Measurements from ENCODE around the gene MT1B. TPM values are rescaled to one million over a fixed set of nuclear protein-coding genes. Genes with fewer than 3 reads are reported as not detected.
A peak's percentile ranks its signal among the peaks of the same experiment; 100 is the strongest.
"Not testable (repeated sequence)": the region's sequence is repeated elsewhere in the genome, so short reads cannot be mapped to it uniquely, and the experiment has no call there.

MT1B gene
- total RNA-seq, 1 experiment from 2014 or later: not detected

DNA sequence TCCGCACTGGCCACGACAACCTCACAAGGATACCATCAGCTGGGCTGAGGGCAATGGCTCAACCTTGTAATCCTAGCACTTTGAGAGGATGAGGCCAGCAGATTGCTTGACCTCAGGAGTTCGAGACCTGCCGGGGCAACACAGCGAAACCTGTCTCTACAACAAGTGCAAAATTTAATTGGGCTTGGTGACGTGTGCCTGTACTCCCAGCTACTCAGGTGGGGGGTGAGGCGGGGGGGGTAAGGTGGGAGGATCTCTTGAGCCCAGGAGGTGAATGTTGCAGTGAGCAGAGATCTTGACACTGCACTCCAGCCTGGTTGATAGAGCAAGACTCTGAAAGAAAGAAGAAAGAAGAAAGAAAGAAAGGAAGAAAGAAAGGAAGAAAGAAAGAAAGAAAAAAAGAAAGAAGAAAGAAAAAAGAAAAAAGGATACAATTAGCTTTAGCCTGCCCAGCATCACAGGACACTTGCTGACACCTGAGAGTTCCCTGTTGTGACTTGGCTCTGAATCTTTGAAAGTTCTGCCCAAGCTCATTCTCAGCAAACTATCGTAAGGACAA is 31.3 kb upstream of the MT1B start:
- DNase-seq (ENCODE audit: low read depth): no peak

DNA sequence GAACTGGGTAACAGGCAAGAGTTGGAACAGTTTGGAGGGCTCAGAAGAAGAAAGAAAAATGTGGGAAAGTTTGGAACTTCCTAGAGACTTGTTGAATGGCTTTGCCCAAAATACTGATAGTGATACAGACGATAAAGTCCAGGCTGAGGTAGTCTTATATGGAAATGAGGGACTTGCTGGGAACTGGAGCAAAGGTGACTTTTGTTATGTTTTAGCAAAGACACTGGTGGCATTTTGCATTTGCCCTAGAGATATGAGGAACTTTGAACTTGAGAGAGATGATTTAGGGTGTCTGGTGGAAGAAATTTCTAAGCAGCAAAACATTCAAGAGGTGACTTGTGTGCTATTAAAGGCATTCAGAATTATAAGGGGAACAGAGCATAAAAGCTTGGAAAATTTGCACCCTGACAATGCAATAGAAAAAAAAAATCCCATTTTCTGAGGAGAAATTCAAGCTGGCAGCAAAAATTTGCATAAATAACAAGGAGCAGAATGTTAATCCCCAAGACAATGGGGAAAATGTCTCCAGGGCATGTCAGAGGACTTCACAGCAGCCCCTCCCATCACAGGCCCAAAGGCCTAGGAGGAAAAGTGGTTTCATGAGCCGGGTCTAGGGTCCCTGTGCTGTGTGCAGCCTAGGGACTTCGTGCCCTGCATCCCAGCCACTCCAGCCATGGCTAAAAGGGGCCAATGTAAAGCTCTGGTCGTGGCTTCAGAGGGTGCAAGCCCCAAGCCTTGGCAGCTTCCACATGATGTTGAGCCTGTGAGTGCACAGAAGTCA is 29.8 kb upstream of the MT1B start:
- DNase-seq (ENCODE audit: low read depth): not testable (repeated sequence)

DNA sequence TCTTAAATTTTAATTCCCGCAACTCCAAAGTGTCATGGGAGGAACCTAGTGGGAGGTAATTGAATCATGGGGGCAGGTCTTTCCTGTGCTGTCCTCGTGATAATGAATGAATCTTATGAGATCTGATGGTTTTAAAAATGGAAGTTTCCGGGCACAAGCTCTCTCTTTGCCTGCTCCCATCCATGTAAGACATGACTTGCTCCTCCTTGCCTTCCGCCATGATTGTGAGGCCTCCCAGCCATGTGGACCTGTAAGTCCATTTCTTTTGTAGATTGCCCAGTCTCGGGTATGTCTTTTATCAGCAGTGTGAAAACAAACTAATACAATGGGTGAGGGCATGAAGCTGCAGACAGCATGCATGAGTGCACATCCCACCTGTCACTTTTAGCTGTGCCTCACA is 28.5 kb upstream of the MT1B start:
- not testable (repeated sequence) for DNase-seq (ENCODE audit: low read depth)

DNA sequence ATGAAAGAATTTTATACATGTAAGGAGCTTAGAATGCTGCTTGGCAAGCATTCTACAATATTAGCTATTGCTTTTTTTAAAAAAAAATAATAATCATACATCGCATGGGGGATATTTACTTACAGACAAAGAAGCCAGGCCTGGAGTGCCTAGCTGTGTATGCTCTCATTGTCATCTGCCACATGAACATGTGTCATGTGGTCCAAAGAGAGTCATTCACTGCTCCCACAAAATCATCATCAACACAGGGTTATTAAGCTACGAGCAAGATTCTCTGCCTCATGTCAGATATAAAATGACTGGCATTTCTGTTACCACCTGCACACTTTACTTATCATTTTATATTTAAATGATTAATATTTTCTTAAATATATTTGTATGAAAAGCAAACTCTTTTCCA is 28.0 kb upstream of the MT1B start:
- DNase-seq (ENCODE audit: low read depth): no peak

DNA sequence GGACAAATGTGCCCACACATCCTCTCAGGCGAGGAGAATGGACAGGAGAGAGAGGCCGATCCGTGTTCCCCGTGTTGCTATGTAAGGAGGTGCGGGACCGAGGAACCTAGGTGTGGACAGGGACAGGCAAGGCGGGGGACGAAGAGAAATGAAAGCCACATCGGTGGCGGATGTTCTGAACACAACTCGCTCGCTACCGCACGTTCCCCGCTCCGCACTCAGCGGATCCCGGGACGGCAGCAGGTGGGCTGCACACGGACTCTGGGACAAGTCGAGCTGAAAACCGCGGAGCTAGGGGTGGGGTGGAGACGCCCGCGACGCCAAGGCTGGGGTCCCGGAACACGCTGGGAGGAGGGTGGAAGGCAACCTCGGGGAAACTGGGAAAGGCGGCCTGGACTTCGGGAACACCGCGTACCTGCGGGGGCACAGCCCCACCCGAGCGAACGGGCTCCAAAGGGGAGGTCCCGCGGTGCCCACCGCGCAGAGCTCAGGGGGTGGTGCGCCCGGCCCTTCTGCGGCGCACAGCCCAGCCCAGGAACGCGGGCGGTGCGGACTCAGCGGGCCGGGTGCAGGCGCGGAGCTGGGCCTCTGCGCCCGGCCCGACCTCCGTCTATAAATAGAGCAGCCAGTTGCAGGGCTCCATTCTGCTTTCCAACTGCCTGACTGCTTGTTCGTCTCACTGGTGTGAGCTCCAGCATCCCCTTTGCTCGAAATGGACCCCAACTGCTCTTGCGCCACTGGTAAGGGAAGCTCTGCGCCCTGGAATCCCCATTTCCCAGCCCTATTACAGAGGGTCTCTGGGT is 26.3 kb upstream of the MT1B start, which contains the start of gene MT1E:
MT1E (plus strand) TSS at position 642 of the 803 bp plus-strand sequence; CDS start at position 713, 71 bp downstream.
- peak; percentile 81 for DNase-seq (ENCODE audit: low read depth)

DNA sequence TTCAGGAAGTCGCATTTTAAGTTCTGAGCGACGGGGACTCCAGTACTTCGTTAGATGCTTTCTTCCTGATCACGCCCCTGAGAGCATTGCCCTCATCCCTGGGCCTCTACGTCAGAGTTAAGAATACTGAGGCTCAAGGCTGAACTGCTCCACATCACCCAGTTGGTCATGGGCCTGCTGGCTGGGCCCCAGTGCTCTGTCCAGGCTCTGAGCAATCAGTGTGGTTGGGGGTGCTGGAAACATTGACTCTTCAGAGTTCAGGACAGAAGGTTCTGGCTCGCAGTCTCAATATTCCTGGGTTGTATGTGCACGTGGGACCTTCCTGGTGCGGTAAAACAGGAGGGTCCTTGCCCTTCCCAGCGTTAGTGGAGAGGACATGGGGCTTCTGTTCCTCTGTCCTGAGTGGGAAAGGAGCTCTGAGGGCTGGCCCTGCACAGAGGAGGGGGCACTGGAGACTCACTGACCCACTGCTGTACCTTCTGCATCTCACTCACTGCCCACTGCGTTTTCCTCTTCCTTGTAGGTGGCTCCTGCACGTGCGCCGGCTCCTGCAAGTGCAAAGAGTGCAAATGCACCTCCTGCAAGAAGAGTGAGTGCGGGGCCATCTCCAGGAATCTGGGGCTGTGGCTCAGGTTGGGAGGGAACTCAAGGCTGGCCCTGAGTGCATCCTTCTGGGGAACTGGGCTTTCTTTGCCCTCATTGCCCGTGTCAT is 25.6 kb upstream of the MT1B start:
- DNase-seq (ENCODE audit: low read depth): peak; percentile 32

DNA sequence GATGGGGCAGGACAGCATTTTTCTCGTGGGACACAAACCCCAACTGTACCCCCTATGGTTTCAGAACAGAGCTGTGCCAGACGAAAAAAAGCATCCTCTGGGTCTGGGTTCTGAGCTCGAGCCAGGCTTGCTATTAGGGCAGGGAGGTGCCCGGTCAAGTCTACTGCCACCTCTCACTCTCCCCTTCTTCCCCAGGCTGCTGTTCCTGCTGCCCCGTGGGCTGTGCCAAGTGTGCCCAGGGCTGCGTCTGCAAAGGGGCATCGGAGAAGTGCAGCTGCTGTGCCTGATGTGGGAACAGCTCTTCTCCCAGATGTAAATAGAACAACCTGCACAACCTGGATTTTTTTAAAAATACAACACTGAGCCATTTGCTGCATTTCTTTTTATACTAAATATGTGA is 25.0 kb upstream of the MT1B start:
- DNase-seq (ENCODE audit: low read depth): no peak

DNA sequence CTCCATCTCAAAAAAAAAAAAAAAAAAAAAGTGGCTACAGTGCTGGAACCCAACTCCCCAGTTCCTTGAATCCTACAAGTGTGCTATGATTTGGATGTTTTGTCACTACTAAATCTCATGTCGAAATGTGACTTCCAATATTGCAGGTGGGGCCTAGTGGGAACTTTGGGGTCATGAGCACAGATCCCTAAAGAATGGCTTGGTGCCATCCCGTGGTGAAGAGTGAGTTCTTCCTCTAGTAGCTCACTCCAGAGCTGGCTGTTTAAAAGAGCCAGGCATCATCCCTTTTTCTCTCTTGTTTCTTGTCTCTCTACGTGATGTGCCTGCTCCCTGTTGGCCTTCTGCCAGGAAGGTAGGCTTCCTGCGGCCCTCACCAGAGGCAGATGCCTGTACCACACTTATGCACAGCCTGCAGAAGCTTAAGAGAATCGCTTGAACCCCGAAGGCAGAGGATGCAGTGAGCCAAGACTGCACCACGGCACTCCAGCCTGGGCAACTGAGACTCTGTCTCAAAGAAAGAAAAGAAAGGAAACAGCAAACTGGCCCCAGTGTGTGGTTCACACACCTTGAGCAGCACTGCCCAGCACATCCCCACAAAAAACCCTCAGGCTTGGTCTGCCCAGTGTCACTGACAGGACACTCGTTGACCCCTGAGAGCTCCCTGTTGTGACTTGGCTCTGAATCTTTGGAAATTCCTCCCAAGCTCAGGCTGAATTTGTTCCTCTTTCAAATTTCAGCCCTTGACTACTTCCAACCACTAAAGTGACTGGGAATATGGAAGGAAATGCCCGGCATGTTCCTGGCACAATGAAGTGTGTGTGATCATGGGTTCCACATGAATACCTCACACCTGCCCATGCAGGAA is 23.0 kb upstream of the MT1B start:
- no peak for DNase-seq (ENCODE audit: low read depth)

DNA sequence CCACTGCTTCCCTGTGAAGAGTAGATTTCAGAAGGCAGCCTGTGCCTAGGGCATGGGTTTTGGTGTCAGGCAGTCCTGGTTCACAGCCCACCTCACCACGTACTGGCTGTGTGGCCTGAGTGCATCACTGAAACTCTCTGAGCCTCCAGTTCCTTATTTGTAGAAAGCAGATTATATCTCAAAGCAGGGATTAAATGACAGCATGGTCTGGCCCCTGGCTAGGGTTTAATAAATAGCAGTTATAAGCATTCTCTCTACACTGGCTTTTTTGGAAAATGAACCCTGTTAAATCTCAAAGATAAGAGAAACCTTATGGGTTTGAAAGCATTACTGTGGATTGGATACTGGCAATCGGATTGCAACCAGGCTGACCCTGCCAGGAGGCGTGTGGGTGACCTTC is 22.2 kb upstream of the MT1B start:
- DNase-seq (ENCODE audit: low read depth): no peak

DNA sequence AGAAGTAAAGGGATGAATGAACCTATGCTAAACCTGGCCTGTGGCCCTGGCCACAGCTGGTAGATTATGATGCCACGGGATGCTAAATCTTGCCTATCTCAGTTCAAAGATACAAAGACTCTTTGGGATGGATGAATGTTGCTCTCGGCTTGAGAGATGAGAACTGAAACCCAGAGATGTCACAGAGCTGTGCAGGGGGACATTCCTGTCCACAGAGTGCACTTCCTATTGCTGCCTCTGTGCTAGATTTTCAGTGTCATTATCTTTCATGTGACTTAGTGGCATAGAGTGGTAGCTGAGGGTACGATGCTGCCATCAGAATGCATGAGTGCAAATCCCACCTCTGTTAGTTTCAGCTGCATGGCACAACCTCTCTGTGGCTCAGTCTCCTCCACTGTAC is 21.6 kb upstream of the MT1B start:
- DNase-seq (ENCODE audit: low read depth): no peak

DNA sequence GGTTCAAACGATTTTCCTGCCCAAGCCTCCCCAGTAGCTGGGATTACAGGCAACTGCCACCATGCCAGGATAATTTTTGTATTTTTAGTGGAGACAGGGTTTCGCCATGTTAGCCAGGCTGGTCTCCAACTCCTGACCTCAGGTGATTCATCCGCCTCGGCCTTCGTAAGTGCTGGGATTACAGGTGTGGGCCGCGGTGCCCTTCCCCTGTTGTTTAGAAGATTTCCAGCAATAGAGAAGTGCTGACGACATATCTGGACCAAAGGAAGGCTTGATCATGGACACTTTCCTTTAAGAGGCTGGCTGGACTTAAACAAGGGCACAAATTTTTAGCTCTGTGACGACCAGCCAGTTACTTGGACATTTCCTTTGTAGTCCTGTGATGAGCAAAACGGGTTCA is 20.5 kb upstream of the MT1B start:
- no peak for DNase-seq (ENCODE audit: low read depth)

DNA sequence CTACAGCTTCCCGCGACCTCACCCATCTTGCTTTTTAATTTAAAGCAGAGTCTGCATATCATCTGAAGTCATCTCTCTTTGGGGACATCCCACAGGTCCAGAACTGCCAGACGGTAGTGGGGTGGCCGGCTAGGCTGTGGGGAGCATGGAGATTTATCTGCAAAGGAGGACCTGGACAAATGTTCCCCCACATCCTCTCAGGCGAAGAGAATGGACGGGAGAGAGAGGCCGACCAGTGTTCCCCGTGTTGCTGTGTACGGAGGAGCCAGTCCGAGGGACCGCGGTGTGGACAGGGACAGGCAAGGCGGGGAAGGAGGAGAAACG is 19.9 kb upstream of the MT1B start:
- no peak for DNase-seq (ENCODE audit: low read depth)

DNA sequence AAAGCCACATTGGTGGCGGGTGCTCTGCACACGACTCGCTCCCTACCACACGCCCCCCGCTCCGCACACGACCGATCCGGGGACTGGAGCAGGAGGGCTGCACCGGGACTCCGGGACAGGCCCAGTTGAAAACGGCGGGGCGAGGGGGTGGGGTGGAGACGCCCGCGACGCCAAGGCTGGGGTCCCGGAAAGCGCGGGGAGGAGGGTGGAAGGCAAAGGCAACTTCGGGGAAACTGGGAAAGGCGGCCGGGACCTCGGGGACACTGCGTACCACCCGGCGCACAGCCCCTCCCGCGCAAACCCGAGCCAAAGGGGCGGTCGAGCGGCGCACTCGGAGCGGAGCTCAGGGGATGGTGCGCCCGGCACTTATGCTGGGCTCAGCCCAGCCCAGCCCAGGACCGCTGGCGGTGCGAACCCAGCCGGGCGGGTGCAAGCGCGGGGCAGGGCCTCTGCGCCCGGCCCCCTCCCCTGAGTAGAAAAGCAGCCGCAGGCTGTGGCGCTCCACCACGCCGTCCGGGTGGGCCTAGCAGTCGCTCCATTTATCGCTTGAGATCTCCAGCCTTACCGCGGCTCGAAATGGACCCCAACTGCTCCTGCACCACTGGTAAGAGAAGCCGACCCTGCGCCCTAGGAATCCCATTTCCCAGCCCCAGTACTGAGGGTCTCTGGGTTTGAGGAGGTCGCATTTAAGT is 19.4 kb upstream of the MT1B start, which contains the start of gene MT1M:
MT1M (plus strand) TSS at position 504 of the 692 bp plus-strand sequence; CDS start at position 577, 73 bp downstream.
- no peak for DNase-seq (ENCODE audit: low read depth)

DNA sequence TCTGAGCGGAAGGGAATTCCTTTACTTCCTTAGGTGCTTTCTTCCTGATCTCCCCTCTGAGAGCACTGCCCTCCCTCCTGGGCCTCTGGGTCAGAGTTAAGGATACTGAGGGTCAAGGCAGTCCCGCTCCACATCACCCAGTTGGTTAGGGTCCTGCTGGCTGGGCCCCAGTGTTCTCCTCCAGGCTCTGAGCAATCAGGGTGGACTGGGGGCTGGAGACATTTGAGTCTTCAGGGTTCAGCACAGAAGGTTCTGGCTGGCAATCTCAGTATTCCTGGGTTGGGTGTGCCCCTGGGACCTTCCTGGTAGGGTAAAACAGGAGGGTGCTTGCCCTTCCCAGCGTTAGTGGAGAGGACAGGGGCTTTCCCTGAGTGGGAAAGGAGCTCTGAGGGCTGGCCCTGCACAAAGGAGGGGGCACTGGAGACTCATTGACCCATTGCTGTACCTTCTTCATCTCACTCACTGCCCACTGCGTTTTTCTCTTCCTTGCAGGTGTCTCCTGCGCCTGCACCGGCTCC is 18.8 kb upstream of the MT1B start:
- DNase-seq (ENCODE audit: low read depth): no peak

DNA sequence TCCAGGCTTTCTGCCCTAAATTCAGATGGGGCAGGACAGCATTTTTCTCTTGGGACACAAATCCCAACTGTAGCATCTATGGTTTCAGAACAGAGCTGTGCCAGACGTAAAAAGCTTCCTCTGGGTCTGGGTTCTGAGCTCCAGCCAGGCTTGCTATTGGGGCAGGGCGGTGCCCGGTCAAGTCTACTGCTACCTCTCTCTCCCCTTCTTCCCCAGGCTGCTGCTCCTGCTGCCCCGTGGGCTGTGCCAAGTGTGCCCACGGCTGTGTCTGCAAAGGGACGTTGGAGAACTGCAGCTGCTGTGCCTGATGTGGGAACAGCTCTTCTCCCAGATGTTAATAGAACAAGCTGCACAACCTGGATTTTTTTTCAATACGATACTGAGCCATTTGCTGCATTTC is 18.2 kb upstream of the MT1B start:
- DNase-seq (ENCODE audit: low read depth): no peak

DNA sequence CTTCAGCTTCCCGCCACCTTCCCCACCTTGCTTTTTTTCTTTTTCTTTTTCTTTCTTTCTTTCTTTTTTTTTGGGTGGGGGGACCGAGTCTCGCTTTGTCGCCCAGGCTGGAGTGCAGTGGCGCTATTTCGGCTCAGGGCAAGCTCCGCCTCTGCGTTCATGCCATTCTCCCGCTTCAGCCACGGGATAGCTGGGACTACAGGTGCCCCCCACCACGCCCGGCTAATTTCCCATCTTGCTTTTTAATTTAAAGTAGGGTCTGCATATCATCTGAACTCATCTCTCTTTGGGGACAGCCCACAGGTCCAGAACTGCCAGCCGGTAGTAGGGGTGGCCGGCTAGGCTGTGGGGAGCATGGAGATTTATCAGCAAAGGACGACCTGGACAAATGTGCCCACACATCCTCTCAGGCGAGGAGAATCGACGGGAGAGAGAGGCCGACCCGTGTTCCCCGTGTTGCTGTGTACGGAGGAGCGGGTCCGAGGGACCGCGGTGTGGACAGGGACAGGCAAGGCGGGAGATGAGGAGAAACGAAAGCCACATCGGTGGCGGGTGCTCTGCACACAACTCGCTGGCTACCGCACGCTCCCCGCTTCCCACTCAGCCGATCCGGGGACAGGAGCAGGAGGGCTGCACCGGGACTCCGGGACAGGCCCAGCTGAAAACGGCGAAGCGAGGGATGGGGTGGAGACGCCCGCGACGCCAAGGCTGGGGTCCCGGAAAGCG is 16.8 kb upstream of the MT1B start:
- DNase-seq (ENCODE audit: low read depth): no peak

DNA sequence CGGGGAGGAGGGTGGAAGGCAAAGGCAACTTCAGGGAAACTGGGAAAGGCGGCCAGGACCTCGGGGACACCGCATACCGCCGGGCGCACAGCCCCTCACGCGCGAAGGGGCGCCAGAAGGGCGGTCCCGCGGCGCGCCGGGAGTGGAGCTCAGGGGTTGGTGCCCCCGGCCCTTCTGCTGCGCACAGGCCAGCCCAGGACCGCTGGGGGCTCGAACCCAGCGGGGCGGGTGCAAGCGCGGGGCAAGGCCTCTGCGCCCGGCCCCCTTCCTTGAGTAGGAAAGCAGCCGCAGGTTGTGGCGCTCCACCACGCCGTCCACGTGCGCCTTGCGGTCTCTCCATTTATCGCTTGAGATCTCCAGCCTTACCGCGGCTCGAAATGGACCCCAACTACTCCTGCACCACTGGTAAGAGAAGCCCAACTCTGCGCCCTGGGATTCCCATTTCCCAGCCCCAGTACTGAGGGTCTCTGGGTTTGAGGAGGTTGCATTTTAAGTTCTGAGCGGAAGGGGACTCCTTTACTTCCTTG is 16.2 kb upstream of the MT1B start:
- DNase-seq (ENCODE audit: low read depth): no peak

DNA sequence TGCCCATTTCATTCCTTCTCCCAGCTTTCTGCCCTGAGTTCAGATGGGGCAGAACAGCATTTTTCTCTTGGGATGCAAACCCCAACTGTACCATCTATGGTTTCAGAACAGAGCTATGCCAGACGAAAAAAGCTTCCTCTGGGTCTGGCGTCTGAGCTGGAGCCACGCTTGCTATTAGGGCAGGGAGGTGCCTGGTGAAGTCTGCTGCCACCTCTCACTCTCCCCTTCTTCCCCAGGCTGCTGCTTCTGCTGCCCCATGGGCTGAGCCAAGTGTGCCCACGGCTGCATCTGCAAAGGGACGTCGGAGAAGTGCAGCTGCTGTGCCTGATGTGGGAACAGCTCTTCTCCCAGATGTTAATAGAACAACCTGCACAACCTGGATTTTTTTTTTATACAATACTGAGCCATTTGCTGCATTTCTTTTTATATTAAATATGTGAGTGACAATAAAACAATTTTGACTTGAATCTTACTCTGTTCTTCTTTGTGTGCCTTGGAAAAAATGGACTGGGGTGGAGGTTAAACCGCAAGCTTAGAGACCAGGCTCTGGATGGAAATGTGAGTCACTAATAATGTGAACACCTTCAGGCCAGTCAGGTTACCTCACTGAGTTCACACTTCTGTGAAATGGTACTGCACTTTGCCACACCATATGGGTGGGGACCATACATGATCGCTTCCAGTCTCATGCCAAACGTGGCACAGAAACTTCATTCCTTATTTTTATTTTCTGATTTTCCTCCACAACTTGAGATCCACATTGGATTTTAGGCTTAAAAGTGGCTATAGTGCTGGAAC is 14.9 kb upstream of the MT1B start:
- DNase-seq (ENCODE audit: low read depth): no peak

Data from Daoy (cell line).